GM20000 (cell line): ENCODE data around the gene COPS8.

Experiments
- DNase-seq: peaks from one replicate; pipeline ENCODE4 v3.0.0; 2012; ENCODE audit warnings: low spot score
- CTCF ChIP-seq: IDR thresholded peaks from 2 replicates; pipeline ENCODE4 v1.5.1; 2012; ENCODE audit warnings: mild to moderate bottlenecking, control low read depth; ENCODE audit errors: extremely low read depth, missing control alignments

The COPS8 gene

GRCh38 chr2:237058423-237058822 lies 27.3 kb upstream of the COPS8 start:
- no peak for TF ChIP-seq CTCF
- DNase-seq, result no peak

GRCh38 chr2:237059155-237059875 lies 26.4 kb upstream of the COPS8 start:
- peak; percentile 71 for DNase-seq
- no peak for TF ChIP-seq CTCF

GRCh38 chr2:237060534-237061312 lies 25.0 kb upstream of the COPS8 start:
- peak; percentile 49 for DNase-seq
- TF ChIP-seq CTCF, result peak; percentile 45

- no peak for TF ChIP-seq CTCF
- DNase-seq, result no peak
Measured at GRCh38 chr2:237061356-237061755, 24.3 kb upstream of the COPS8 start.

- no peak for DNase-seq
- no peak for TF ChIP-seq CTCF
Measured at GRCh38 chr2:237062585-237062984, 23.1 kb upstream of the COPS8 start.

GRCh38 chr2:237064203-237065070 lies 21.3 kb upstream of the COPS8 start:
- no peak for TF ChIP-seq CTCF

GRCh38 chr2:237065071-237065377 lies 20.7 kb upstream of the COPS8 start:
- DNase-seq, result no peak
- no peak for TF ChIP-seq CTCF

More at GRCh38 chr2:237064203-237065070, 21.3 kb upstream of the COPS8 start:
- no peak for DNase-seq
